Hepatocyte (in vitro differentiated cells): ENCODE data around the gene TP53I13.

Source experiments
- EZH2 ChIP-seq: fragments of 200-600 bp; sonication (generic); IDR thresholded peaks from 2 replicates; pipeline ENCODE4 v1.6.1; 2016; ENCODE audit warnings: antibody characterized with exemption, mild to moderate bottlenecking, borderline replicate concordance
- EZH2phosphoT487 ChIP-seq: fragments of 200-600 bp; sonication (generic); IDR thresholded peaks from one replicate; pipeline ENCODE4 v1.6.1; 2018; ENCODE audit warnings: antibody characterized with exemption, mild to moderate bottlenecking, low read depth, moderate library complexity; ENCODE audit not compliant: unreplicated experiment, severe bottlenecking
- TF ChIP-seq, protein P1 (sequence below): fragments of 200-600 bp; sonication (generic); IDR thresholded peaks from 2 replicates; pipeline ENCODE4 v1.5.1; 2016; ENCODE audit warnings: antibody characterized with exemption, mild to moderate bottlenecking; ENCODE audit not compliant: poor library complexity

DNA sequence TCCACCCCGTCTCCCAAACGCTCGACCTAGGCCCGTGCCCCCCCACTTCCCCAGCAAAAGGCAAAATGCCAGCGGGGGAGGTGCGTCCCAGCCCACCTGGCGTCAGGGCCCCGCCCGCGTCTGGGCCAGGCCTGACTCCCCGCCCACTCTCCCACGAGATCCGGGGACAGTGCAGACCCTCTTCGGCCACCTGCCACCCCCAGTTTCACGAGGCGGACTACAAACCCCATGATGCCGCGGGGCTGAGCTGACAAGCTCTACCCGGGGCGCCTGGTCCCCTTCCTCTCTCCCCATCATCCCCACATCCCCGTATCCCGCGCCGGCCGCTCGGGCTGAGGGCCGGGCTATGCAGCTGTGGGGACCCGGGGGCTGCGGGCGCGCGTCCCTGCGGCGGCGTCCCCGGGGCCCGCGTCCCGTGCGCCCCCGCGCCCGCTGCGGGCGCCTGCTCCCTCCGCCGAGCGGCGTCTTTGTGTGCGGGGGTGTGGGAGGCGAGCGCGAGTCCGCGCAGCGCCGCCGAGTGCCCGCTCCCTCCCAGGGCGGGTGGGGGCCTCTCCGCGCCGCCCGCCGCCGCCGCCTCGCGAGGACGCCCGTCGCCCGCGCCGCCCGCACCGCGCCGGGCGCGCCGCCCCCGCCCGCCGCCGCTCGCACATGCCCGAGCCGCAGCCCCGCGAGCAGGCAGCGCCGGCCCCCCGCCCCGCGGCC lies 24.5 kb downstream of the TP53I13 start, which contains the start of gene ANKRD13B:
- TF ChIP-seq, protein P1, sequence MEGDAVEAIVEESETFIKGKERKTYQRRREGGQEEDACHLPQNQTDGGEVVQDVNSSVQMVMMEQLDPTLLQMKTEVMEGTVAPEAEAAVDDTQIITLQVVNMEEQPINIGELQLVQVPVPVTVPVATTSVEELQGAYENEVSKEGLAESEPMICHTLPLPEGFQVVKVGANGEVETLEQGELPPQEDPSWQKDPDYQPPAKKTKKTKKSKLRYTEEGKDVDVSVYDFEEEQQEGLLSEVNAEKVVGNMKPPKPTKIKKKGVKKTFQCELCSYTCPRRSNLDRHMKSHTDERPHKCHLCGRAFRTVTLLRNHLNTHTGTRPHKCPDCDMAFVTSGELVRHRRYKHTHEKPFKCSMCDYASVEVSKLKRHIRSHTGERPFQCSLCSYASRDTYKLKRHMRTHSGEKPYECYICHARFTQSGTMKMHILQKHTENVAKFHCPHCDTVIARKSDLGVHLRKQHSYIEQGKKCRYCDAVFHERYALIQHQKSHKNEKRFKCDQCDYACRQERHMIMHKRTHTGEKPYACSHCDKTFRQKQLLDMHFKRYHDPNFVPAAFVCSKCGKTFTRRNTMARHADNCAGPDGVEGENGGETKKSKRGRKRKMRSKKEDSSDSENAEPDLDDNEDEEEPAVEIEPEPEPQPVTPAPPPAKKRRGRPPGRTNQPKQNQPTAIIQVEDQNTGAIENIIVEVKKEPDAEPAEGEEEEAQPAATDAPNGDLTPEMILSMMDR = no peak
- TF ChIP-seq EZH2 (no peak), EZH2phosphoT487 (no peak)
